ENCODE results near the gene RMC1.

- TF ChIP-seq CTCF (IDR thresholded peaks at IDR 0.05) (no peak), POLR2A (IDR thresholded peaks at IDR 0.05) (no peak)
Measured at GRCh38 chr18:23537274-23537673, 34.0 kb downstream of the RMC1 start.

All from heart left ventricle (tissue), 13 donors.